GM12892 (cell line): Measurements from ENCODE around the gene TRPM5.

Experiments used
- POLR2A ChIP-seq: IDR thresholded peaks from 2 replicates; pipeline ENCODE4 v1.6.1; 2011; ENCODE audit warnings: low read depth, low read length, control low read depth
- POLR2AphosphoS5 ChIP-seq: IDR thresholded peaks from 2 replicates; pipeline ENCODE4 v1.6.1; 2011; ENCODE audit warnings: low read depth, low read length, control low read depth

GRCh38 chr11:2412323-2412722, 32.0 kb downstream of the TRPM5 start:
- TF ChIP-seq POLR2AphosphoS5 (no peak), POLR2A (no peak)
